Measurements from ENCODE around the gene GBGT1.

DNA sequence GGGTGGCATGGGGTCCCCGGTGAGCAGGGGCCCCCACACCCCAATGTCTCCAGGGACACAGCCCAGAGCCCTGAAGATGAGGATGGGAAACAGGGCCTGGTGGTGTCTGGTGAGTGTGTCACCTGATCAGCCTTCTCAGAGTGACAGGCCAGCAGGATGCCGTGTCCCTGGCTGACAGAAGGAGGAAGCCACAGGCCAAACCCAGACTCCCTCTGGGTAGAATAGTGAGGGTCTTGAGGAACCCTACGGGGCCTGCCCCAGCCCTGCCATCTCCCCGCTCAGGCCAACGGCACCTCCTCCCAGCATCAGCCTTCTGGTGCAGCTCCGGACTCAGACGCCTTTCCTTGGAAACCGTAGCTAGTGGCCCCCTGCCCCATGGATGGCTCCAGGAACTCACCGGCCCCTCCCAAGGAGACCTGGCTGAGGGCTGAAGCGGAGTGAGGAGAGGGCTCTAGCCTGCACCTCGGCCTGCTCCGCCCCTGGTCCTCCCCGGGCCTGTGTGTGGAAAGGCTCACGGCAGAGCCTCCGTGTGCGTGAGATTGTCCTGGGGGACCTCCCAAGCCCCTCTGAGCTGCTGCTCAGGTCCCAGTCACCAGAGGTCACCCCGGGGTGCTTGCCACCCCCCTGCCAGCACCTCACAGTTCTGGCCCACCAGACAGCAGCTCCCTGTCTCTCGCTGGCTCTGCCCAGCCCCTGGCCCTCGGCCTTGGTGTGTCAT, 48.7 kb downstream of the GBGT1 start:
- TF ChIP-seq, protein P1, sequence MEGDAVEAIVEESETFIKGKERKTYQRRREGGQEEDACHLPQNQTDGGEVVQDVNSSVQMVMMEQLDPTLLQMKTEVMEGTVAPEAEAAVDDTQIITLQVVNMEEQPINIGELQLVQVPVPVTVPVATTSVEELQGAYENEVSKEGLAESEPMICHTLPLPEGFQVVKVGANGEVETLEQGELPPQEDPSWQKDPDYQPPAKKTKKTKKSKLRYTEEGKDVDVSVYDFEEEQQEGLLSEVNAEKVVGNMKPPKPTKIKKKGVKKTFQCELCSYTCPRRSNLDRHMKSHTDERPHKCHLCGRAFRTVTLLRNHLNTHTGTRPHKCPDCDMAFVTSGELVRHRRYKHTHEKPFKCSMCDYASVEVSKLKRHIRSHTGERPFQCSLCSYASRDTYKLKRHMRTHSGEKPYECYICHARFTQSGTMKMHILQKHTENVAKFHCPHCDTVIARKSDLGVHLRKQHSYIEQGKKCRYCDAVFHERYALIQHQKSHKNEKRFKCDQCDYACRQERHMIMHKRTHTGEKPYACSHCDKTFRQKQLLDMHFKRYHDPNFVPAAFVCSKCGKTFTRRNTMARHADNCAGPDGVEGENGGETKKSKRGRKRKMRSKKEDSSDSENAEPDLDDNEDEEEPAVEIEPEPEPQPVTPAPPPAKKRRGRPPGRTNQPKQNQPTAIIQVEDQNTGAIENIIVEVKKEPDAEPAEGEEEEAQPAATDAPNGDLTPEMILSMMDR (IDR thresholded peaks at IDR 0.05; ENCODE audit: insufficient read depth, low read length, poor library complexity, severe bottlenecking) = no peak
- no peak for TF ChIP-seq EZH2phosphoT487 (conservative IDR thresholded peaks at IDR 0.05; ENCODE audit: low read length)

Data from SU-DHL-6 (cell line).